RKO (cell line): ENCODE data around the gene MCF2L2.
"Not testable (repeated sequence)": the region's sequence is repeated elsewhere in the genome, so short reads cannot be mapped to it uniquely, and the experiment has no call there.

Source experiments
- DNase-seq: peaks from one replicate; pipeline ENCODE4 v3.0.0-alpha.2; 2016; ENCODE audit warnings: low spot score

Gene MCF2L2, protein sequence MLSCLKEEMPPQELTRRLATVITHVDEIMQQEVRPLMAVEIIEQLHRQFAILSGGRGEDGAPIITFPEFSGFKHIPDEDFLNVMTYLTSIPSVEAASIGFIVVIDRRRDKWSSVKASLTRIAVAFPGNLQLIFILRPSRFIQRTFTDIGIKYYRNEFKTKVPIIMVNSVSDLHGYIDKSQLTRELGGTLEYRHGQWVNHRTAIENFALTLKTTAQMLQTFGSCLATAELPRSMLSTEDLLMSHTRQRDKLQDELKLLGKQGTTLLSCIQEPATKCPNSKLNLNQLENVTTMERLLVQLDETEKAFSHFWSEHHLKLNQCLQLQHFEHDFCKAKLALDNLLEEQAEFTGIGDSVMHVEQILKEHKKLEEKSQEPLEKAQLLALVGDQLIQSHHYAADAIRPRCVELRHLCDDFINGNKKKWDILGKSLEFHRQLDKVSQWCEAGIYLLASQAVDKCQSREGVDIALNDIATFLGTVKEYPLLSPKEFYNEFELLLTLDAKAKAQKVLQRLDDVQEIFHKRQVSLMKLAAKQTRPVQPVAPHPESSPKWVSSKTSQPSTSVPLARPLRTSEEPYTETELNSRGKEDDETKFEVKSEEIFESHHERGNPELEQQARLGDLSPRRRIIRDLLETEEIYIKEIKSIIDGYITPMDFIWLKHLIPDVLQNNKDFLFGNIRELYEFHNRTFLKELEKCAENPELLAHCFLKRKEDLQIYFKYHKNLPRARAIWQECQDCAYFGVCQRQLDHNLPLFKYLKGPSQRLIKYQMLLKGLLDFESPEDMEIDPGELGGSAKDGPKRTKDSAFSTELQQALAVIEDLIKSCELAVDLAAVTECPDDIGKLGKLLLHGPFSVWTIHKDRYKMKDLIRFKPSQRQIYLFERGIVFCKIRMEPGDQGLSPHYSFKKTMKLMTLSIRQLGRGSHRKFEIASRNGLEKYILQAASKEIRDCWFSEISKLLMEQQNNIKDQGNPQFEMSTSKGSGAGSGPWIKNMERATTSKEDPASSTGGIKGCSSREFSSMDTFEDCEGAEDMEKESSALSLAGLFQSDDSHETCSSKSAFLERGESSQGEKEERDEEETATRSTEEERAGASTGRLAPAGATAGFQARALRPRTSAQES

DNA sequence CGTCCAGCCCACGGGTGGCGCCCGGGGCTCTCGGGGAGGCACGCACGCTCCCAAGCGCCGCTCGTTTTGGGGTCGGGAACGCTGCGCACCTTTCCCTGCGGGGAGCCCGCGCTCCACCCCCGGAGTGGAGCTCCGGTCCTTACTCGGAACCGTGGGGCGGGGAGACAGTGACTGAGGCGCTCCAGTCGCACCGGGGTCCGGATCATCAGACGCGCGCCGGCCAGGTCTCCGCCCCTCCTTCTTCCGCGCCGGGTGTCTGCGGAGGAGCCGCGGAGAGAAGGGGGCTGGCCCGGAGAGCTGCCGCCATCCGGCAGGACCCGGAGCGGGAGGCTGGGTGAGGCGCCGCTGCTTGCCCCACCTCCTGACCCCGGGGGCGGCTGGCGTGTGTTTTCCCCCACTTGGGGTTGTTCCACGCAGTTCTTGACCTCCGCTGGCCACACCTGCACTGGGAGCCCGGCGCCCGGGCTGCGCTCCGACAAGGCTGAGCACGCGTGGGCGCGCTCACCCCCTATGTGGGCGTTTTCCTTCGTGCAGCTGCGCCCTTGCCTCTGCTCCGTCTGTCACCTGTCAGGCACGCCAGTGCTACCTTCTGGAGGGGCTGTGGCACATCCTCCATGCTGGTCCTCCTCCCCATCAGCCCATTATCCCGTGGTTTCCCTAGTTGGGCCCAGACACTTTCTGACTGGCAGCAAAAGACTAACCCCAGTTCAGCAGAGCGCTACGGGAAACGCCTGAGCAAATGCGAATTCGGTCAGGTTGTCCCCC is at the start of gene MCF2L2:
Gene MCF2L2, minus strand, starts transcription at position 173 of the 765 bp plus-strand sequence. CDS start 642 bp downstream, outside the sequence.
- DNase-seq: peak; percentile 64

DNA sequence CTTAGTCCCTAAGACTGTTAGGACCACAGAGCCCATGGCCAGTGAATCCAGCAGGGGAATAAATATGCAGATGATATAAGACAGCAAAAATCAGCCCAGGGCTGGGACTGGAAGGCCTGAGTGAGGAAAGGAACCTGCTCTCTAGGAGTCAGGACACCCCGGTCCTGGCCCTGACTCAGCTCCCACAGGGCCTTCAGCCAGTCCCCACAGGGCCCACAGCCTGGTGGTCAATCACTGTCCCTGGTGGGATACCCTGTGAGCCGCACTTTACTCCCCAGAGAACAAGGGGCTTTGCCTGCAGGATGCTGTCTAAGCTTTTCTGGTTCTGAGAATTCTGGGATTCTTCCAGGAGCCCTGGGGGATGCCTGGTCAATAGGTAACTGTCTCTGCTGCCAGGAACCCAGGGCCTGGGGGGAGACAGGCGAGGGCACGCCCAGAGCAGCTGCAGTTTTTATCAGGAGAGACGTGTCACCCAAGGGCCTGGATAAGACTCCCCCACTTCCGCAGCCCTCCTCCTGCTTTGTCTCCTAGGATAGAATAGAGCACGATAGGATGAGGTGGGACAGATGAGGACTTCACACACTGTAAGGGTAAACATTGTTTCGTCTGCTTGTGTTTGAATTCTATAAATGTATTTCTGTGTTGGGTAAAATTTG is 49.5 kb upstream of the MCF2L2 start:
- DNase-seq: no peak

DNA sequence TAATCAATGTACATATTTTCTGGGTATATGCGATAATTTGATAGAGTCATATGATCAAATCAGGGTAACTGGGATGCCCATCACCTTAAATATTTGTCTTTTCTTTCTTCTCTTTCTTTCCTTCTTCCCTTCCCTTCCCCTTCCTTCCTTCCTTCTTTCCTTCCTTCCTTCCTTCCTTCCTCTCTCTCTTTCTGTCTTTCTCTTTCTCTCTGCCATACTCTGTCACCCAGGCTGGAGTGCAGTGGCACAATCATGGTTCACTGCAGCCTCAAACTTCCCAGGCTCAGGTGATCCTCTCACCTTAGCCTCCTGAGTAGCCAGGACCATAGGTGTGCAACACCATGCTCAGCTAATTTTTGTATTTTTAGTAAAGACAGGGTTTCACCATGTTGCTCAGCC is 47.3 kb upstream of the MCF2L2 start:
- not testable (repeated sequence) for DNase-seq

DNA sequence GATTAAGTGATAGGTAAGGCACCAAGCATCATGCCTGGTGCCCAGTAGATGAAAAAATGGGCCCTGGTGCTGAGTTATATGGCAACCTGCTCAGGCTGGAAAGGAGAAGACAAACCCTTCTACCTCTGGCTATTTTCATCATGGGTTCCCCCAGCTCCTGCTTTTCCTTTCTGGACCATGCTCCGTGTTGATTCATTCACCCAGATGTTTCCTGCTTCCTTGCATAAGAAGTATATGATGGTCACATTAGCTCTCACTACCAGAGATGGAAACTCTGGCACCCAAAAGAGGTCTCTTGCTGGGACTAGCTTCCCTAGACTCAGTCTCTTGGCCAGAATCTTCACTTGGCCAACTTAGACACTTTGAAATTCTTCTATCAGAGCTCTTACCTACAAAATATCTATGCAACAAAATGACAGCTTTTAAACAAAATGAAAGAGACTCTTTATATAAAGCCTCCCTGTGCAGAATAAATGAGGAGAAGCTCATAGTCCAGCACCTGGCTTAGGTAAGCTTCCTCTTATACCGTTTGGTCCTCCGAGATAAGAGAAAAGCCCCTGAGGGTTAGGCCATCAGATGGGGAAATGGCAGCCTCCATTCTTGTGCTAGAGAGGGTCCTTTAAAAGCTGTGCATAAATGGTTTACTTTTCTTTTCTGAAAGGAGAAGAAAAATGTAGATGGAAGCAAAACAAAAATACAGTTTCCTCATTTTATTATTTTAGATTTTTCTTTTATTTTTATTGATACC is 46.8 kb upstream of the MCF2L2 start:
- no peak for DNase-seq

DNA sequence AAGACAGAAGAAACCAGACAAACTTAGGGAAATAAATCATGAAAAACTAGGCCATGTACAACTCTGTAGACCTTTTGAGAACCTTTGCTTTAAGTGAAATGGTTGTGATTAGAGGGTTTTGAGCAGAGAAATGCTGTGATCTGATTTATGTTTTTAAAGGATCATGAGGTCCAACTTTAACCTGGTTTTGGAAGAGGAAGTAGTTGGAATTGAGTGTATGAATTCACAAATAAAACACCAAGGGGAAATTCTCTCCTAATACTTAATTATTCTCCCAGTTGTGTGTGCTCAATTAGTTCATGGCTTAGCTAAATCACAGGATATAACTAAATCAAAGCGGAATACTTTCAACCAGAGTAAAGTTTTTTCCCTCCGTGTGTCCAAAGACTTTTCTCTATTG is 45.5 kb upstream of the MCF2L2 start:
- DNase-seq: no peak

DNA sequence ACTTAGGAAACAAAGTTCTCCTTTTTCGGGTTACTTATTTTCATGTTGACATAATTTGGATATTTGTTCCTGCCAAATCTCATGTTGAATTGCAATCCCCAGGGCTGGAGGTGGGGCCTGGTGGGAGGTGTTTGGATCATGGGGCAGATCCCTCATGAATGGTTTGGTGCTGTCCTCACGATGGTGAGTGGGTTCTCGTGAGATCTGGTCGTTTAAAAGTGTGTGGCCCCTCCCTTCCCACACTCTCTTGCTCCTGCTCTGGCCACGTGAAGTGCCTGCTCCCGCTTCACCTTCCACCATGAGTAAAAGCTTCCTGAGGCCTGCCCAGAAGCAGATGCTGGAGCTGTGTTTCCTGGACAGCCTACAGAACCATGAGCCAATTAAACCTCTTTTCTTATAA is 43.7 kb upstream of the MCF2L2 start:
- DNase-seq: no peak

DNA sequence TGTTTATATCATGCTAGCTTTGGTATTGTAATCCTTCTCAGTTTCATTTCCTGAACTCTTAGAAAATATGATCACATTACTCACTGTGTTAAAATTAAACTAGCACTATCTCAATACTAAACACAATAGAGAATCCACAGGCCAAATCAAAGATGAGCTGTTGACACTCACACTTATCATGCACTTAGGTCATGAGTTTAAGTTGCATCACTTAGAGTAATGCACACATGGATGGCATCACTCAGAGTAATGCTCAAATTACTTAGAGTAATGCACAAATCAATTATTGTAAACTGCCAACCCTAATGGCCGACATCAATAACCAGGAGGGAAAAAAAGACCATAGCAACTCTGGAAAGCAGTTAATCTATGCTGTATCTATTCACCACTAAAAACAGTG is 40.0 kb upstream of the MCF2L2 start:
- no peak for DNase-seq

DNA sequence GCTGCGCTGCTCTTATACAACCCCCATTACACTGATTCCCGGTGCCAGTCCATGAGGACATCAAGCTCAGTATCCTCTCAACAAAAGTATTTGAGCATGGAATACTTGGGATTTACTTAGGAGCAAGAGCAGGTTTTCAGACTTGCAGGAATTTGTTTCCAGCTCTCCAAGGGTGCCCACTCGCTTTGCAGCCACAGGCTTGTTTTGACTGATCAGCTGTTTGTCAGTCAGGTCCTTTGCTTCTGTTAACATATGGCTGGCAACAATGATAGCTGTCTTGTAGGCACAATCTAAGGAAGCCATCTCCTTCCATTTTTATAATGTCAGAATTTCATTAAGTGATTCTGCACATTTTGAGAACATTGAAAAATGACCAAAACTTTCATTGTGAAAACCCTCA is 38.2 kb upstream of the MCF2L2 start:
- no peak for DNase-seq

DNA sequence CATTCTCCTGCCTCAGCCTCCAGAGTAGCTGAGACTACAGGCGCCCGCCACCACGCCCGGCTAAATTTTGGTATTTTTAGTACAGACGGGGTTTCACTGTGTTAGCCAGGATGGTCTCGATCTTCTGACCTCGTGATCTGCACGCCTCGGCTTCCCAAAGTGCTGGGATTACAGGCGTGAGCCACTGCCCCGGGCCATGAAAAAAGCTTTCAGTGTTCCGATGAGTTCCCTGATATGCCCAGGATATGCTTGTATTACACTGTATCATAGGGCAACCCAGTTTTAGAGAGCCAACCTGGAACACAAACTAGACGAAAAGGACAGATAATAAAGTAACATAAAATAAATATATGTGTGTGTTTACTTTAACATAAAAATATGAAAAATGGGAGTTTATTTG is 37.3 kb upstream of the MCF2L2 start:
- DNase-seq: not testable (repeated sequence)

DNA sequence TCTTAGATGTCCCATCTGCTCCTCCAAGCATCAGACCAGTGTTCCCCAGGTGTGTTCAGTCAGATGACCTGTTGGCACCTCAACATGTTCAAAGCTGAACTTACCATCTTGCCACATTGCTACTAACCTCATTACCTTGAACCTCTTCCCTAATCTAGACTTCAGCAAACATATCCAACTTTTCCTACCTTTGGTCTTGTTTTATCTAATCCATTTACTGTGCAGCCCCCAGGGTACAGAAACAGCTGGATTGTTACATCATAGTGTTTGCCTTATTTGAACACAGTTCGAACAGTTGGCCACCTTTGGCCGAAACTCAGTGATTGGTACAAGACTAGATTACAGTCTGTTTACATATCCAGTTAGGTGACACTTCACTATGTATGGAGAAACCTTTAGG is 36.1 kb upstream of the MCF2L2 start:
- no peak for DNase-seq

DNA sequence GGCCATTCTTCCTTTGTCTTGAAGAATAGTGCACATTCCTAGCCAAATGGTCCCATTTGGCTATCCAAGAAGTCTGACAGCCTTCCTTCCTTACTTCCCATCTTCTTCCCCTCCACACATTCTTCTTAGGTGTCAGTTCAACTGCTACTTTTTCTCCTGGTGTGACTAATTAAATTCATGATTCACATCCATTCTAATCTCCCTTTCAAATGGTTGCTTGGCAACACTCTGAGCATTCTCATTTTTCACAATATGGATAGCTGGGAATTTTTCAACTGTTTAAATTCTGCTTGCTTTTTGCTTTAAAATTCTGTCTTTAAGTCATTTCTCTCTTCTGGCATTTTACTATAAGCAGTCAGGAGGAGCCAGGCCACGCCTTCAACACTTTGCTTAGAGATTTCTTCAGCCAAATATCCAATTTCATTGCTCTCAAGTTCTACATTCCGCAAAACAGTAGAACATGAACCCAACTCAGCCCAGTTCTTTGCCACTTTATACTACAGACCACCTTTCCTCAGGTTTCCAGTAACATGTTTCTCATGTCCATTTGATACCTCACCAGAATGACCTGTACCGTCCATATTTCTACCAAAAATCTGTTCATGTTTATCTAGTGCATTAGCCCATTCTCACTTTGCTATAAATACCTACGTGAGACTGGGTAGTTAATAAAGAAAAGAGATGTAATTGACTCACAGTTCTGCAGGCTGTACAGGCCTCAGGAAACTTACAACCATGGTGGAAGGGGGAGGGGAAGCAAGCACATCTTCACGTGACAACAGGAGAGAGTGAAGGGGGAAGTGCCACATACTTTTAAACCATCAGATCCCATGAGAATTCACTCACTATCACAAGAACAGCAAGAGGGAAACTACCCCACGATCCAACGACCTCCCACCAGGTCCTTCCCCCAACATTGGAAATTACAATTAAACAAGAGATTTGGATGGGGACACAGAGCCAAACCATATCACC is 31.9 kb upstream of the MCF2L2 start:
- DNase-seq: peak; percentile 69

DNA sequence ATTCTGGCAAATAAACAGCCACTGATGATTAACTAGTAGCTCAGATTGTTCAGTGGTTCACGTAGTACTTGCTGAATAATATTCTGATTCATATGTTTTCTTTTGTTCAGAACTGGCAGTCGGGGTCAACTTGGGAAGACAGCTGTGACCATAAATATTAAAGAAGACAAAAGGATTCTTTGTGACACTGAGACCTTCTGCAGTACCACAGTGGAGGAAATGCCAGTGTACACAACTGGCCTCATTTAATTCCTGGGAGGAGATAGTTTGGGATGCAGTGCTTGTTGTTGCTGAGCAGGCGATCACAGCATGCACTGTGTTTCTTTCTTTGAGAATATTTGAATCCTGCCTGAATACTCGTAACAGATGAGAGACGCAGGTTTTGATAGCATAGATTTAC is 26.7 kb upstream of the MCF2L2 start:
- no peak for DNase-seq

DNA sequence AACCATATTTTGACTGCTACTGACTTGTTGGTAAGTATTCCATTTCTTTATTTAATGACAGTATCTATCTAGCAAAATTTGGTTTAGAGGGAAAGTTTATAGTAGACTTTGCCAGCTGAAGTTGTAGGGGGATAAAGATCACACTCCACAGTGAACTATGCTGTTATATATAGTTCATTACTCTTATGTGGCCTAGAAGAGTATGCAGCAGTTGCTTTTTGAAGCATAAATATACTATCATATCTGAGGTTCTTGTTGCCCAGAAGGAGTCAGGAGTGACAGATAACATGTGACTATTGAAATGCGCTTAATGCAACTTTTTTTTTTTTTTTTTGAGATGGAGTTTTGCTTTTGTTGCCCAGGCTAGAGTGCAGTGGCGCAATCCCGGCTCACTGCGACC is 25.6 kb upstream of the MCF2L2 start:
- no peak for DNase-seq

DNA sequence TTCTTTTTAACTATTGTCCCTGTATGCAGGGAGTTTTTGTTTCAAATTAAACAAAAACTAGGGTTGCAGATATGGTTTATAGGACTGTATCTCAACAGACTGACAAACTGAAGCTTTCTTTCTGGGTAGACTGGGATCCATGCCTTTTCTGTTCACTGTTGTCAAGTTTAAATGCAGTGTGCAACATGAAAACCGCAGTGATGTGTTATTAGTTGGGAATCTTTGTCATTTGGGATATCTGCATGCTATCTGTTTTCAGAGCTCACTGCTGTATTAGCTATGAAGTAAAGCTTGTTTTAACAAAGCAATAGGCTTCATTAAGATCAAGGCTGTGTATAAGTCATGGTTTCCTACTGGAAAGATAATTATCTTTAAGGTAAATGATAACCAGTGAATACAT is 21.4 kb upstream of the MCF2L2 start:
- DNase-seq: no peak

DNA sequence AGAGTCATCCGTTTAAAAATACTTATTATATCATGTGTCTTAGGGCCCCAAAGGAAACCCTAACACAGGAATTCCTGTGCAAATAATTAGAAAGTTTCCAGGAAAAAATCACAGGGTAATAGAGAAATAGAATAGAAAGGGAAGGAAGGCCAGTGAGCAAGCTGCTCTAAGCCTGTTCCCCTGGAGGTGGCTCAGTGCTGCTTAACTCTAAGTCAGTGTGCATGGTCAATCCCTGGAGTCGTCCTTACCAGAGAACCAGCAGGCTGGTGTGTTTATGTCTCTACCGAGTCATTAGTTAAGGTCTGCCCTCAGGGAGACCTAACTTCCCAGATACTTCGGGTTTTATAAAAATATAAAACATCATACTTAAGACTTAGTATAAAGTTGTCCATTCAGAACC is 21.0 kb upstream of the MCF2L2 start:
- DNase-seq: peak; percentile 72

DNA sequence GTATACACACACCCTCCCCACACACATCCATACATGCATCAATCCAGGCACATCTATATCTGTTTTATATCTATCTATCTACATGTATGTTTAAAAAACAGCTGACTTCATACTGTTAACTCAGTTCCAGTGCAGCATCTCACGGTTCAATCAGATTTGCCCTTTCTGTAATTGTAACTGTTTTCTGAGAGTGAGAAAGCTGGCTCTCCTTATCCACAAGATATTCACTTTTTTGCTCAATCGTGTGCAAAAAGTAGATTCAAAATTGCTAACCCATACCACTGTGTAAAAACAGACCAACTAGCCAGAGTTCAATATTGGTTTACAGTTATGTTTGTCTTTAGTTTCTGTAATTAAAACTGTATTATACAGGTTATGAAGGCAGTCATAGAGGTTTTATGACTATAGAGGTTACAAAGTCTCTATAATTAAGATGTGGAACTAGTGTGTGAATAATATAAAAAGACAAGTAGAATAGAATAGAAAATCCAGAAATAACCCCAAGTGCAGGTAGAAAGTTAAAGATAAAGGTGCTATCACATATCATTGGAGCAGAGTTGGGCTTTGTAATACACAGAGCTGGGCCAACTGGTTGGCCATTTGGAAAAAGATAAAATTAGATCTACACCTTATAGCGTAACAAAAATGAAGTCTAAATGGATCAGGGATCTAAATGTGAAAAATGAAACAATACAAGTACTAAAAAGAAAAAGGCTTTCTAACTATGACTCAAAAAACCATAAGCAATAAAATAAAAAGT is 20.1 kb upstream of the MCF2L2 start:
- DNase-seq: no peak

DNA sequence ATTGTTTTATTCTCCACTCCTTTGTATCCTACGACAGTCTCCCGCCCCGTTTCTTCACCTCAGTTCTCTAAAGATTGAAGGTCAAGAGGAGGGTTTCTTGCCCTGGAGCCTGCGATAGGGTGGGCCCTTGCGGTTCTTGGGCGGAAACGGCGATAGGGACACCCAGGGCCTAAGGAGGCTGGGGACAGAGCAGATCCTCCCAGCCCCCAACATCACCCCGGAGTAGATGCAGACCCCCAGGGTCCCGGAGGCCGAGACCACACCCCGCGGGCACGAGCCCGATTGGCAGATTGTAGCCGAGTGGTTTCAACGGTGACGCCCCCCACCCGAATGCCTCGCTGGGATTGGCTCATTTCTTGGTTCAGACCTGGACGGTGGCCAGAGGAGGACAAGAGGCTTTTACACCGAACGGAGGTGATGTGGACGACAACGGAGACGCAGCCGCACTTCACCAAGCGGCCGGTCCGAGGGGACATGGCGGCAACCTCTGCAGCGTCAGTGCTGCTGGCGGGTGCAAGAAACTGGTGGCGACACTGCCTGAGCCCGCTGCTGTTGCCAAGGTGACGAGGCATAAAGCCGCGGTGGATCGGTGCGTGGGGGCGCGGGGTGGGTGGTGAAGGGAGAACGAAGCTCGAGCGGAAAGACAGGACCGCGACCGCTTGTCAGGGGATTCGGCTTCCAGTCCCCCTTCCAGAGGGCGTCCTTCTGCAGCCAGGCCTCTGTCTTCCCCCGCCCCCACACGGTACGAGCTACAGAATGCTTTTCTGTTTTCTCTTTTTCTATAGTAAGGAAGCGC is 19.0 kb upstream of the MCF2L2 start:
- DNase-seq: peak; percentile 92

DNA sequence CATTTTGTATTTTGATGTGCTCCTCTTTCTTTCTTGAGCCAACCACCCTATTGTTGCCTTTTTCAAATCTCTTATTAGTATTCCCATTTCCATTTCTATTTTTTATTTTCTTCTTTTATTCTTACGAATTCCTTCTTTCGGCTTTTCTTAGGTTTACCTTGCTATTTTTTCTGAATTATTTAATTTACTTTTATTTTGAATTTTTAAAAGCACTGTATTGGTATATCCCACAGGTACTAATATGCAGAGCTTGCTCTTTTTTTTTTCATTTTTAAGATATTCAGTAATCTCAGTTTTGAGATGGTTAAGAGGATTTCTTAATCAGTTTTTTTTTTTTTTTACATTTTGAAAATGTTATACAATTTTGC is 18.4 kb upstream of the MCF2L2 start:
- DNase-seq: no peak
